M059J (cell line): ENCODE data around the gene ZDHHC9. TPM values are rescaled to one million over a fixed set of nuclear protein-coding genes. Genes with fewer than 3 reads are reported as not detected.
"Not testable (repeated sequence)": the region's sequence is repeated elsewhere in the genome, so short reads cannot be mapped to it uniquely, and the experiment has no call there.

Source experiments
- DNase-seq: peaks from one replicate; pipeline ENCODE4 v3.0.0-alpha.2; 2012; ENCODE audit warnings: low read depth
- total RNA-seq: library from RNA; depleted of rRNA; stranded (reverse); fragments of >200 nt; shearing (Covaris generic); gene quantifications from 2 replicates; pipeline ENCODE4 v1.2.3, GENCODE V29; 2014; rRNA removed

Gene ZDHHC9
- 44.1 and 52.3 TPM in 2 replicates for total RNA-seq

DNA sequence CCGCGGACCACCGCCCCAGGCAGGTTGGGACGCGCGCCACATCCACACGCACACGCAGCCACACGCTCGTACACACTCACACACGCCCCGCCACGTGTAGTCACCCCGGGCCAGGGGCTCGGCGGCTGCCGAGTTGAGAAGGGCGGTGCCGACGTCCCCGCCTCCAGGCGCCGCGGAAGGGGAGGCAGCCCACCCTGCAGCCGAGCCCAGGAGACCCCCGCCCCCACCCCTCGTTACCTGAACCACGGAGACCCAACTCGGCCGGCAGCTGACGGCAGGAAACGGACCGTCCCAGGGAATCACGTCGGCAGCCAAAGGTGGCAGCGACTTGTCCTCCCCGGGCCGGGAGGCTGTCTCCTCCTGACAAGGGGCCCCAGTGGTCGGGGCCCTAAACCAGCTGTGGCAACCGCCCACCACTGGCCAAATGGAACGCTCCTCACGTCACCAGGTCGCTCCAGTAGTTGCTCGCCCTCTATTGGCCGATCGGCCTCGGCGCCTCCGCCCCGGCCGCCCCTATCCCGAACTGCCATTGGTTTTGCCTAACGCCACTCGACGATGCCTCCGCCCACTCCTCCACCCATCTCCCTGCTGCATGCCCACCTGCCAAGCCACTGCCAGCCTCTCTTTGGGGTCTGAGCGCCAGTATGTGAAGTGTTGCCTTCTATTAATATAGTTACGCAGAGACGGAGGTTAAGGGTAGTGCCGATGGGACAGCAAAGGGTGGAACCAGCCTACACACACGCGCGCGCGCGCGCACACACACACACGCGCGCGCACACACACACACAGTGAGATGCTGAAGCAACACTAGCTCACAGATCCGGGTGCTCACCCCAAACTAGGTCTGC is at the start of gene ZDHHC9:
Gene ZDHHC9, minus strand, starts transcription at position 428 of the 848 bp plus-strand sequence. CDS start 1,941 bp downstream, outside the sequence.
- peak; percentile 88 for DNase-seq

DNA sequence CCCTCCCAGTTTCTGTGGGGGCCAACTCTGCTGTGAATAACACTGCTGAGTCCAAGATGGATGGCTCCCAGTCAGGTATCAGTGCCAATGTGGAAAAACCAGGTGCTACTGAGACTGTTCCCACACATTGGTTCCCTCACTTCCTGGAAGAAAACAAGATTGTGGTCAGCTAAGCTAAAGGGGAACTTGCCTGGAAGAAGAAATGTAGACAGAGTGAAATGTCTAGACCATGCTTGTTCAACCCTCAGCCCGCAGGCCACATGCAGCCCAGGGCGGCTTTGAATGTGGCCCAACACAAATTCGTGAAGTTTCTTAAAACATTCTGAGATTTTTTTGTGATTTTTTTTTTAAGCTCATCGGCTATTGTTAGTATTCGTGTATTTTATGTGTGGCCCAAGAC is 33.7 kb upstream of the ZDHHC9 start:
- DNase-seq = peak; percentile 50

DNA sequence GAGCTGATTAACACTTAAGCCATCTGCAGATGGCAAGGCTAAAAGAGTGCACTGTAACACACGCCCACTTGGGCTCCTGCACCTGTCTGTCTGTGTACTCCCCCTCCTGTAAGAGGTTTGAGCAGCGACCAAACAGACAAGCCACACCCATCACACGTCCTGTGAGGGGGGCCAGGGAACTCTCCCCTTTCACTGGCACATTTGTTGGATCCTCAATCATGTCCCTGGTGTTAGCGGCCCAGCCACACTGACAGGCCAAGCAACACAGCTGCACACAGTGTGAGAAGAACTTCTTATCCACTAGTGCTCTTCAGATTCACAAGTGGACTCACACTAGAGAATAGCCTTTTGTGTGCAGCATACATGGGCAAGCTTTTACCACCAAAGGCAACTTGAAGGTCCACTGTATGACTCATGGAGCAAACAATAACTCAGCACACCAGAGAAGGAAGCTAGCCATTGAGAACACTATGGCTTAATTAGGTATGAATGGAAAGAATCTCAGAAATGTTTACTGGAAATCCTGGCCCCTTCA is 33.2 kb upstream of the ZDHHC9 start:
- peak; percentile 80 for DNase-seq

DNA sequence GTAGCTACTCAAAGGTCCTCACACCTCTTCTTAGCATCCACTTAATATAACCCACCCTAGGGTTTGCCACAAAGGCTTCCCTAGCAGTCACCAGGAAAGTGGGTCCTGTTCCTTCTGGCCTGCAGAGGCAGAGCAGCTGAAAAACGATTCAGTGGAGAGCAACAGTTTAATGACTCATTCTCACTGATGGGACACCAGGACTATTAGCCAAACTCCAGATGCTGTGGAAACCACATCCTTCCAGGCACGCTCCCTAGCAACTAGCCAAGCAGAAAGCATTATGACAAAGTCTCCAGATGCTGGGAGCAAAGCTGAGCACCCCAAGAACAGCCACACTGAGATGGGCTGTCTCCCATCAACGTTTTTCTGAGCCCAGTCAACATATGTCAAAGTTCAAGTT is 32.0 kb upstream of the ZDHHC9 start:
- peak; percentile 90 for DNase-seq

DNA sequence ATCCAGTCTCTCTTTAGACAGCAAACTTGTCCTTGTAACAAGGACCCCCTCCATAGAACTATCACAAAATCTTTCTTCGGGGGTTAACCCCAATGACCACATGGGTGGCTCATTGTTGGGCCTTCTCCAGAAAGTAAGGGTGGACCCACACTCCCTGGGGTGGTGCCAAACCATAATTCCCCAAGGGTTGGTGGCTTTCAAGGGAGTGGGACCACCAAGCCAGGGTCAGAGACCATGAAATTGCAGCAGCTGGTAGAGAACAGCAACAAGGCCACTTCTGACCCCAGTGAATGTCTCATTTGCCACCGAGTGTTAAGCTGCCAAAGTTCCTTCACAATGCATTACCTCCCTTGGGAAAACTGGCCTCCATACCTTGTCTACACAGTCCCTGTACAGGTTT is 28.8 kb upstream of the ZDHHC9 start:
- no peak for DNase-seq

DNA sequence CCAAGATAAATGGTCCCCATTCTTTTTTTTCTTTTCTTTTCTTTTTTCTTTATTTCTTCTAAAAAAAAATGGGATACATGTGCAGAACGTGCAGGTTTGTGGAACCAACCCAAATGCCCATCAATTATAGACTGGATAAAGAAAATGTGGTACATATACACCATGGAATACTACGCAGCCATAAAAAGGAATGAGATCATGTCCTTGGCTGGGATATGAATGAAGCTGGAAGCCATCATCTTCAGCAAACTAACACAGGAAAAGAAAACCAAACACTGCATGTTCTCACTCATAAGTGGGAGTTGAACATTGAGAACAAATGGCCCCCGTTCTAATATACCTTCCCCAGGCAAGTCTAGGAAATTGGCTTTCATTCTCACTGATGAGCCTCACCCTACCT is 22.6 kb upstream of the ZDHHC9 start:
- not testable (repeated sequence) for DNase-seq

DNA sequence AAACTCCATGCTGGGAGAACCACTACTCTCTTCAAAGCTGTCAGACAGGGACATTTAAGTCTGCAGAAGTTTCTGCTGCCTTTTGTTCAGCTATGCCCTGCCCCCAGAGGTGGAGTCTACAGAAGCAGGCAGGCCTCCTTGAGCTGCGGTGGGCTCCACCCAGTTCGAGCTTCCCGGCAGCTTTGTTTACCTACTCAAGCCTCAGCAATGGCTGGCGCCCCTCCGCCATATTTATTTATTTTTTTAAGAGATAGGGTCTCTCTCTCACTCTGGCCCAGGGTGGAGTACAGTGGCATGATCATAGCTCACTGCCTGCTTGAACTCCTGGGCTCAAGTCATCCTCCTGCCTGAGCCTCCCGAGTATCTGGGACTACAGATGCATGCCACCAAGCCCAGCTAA is 15.4 kb upstream of the ZDHHC9 start:
- DNase-seq = not testable (repeated sequence)

DNA sequence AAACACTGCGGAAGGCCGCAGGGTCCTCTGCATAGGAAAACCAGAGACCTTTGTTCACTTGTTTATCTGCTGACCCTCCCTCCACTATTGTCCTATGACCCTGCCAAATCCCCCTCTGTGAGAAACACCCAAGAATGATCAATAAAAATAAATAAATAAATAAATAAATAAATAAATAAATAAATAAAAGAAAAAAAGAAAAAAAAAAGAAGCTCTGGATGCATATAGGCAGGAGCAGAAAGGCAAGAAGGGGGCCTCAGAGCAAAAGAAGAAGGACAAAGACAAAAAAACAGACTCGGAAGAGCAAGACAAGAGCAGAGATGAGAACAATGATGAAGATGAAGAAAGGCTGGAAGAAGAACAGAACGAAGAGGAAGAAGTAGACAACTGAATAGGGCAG is 8.1 kb upstream of the ZDHHC9 start:
- not testable (repeated sequence) for DNase-seq

DNA sequence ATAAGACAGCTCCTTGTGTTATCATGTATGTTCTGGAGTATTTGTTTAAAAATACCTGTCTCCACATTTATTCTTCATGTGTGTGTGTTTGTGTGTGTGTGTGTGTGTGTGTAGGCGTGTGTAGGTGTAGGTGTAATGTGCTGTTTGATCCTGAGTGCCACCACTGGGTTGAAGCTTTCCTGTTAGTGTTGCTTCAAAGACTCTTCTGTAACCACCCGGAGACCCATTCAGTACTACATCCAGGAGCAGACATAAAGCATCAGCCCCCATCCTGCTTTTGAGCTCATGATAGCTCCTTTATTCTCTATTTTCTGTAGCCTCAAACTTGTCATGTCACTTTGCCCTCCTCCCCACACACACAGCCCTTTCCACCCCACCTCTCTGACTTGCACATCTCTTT is 3.0 kb upstream of the ZDHHC9 start:
- DNase-seq = no peak

DNA sequence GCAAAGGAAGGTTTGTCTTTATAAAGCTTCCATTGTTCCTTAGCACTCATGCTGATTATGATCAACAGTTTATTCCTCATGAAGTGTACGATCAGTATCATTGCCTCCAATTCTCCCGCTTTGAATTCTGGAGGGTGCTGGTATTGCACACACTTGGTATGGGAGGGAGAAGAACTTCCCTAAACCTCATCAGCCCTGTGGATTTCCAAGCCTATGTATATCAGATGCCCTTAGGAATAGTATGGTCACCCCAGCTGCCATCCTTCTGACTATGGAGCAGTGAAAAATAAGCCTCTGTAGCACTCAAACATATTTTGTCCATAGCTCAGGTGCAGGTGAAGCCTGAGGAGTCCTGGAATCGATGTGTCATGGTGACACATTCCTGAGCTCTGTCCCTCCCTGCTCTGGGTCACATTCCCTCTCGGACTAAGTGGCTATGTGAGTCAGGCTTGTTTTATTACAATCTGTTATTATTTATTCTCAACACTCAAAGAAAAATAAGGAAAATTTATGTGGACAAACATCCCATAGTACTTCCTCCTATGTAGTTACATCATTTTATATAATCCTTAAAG is 2.0 kb upstream of the ZDHHC9 start:
- DNase-seq = peak; percentile 41

DNA sequence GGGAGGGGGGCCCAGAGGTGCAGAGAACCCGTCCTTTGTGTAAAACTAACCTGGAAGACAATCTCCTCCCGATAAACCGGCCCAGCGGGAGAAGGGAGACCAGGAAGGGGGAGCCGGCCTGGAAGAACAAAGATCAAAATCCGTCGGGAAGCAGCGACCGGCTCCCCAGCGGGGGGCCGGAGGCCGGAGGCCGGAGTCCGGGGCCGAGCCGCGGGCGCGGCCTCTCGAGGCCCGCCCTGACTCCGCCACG is 552 bp downstream of the ZDHHC9 start:
- DNase-seq = no peak

DNA sequence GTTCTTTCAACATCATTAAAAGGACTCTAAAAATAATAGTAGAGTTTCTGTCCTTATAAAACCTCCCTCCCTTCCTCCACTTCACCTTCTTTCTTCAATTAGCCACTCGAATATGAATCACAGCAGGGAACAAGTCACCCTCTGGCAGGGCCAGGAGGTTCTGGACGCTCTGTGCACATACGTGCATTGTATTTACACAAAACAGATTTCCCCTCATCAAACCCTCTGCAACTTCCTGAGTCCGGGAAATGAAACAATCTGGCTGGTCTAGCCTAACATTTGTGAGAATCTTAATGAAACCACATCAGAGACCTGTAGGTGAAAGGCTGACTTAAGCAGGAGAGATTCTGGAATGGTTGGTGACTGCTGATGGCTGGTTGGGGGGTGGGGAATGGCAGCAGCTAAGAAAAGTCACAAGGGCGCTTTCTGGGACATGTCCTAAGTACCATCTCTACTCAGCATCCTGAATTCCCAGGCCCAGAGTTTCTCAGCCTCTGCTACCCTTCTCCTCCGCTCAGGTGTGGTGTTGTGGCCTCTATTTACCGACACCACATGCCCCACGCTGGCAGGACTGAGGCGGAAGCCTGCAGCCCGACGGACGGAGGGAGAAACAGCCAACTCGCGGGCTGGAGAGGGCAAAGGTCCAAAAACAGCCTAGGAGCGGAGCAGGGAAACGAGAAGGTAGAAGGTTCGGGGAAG is 1.0 kb downstream of the ZDHHC9 start:
- DNase-seq = peak; percentile 69

DNA sequence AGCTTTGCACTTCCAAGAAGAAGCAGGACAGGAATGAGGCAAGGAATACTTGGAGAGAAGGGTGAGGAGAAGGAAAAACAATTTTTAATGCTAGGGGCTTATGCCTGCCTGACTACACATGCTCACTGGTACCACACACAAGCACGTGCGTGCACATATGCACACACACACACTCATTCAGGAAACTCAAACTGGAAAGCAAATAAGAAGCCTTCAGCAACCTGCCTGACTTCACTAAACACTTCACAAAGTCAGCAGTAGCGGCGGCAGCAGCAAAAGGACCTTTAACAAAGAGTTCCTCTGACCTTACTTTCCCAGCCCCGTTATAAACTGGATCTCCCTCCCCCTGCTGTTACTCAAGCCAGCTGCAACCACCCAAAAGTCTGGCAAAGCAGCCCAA is 3.3 kb downstream of the ZDHHC9 start:
- DNase-seq = no peak

DNA sequence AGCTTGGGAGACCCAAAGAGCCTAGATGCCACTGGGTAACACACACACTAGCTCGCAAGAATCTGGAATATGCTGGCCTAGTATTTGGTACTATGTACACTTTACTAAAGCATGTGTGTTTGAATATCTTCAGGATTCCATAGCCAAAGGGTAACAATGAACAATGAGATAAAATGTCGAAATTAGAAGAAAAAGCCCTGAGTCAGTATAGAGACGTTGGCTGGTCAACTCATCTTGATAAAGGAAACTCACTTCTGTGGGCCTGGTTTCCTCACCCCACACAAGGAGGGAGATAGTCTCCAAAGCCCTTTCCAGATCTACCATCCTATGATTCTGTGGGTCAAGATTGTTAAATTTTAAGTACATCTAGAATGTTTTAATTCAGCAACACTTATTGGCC is 6.9 kb downstream of the ZDHHC9 start:
- no peak for DNase-seq

DNA sequence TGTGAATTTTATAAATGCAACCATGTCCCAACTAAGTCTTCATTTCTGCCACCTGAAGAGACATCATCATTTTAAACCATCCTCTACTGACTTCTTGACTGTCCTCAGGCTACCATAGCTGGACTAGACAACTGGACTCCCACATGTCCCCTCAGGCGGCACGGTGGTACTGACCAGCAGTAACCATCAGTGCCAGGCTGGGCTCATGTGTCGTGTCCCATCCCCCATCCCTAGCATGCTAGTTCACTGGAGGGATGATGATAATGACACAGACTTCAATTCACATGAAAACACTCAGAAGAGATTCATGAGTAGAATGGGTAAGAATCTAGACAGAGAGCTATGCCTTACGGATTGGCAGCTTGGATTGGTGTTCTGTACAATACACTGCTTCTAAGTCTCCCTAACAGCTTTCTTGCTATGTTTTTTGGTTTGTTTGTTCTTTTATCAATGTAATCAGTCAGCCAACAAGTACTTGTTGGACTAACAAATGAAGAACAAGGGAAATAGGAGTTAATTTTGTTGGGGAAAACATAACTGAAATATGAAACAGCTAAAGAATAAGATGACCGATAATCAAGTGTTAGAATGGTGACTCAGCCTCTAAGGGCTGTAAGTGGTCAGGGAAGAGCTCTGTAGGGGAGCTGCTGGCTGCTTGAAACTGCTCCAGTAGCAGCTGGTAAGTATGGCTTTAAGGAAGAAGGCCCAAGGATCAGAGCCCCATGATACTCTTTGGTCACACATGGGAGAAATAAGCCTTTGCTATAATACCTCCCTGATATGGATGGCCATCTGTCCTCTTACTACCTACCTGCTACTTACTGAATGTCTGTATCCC is 10.3 kb downstream of the ZDHHC9 start:
- peak; percentile 77 for DNase-seq

DNA sequence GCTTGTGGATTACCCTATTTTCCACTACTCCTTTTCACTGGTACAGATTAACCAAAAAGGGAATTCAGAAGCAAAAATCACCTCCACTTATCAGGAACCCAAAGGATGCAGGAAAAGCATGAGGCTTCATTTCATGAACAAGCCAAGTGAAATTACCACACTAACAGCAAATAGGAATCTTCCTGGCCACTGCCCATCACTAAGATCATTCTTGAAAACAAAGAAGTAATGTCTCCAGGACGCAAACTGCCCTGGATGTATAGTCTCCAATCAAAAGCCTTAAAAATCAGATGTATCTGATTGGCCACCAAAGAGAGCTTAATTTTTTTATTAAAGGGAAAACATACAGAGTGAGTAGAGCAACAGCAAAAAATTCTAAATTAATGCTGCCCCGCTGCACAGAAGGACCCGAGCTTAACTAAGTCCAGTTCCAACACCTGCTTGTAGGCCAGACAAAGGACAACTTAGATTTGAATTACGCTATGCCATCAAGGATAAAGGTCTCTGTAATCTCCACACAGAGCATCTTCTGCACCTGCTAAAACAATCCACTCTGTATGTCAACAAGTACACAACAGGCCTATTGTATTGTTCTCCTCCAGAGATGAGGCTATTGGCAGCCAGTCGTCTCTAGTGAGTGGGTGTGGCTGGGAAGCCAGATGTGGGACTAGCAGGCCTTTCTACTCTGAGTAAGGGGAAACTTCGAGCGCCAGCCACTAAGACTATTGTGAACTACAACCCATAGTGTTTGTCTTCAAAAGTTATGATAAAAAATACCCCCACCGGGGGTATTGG is 12.4 kb downstream of the ZDHHC9 start:
- no peak for DNase-seq

DNA sequence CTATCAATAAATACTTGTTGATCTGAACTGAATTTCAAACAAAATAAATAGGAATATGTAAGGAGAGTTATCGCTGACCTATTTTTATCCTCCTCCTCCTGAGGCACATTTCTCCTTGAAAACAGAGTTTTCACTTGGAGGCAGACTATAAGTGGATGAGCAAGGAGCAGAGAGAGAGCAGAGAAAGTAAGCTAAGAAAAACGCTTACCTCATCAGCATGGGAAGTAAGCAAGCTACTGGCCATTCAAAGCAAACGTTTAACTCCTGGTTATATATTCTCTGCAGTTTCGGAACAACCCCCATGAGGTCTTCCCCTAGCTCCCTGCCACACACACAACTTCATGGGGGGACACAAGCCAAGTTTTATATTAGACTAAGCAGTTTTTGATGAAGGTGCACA is 13.2 kb downstream of the ZDHHC9 start:
- DNase-seq = no peak

DNA sequence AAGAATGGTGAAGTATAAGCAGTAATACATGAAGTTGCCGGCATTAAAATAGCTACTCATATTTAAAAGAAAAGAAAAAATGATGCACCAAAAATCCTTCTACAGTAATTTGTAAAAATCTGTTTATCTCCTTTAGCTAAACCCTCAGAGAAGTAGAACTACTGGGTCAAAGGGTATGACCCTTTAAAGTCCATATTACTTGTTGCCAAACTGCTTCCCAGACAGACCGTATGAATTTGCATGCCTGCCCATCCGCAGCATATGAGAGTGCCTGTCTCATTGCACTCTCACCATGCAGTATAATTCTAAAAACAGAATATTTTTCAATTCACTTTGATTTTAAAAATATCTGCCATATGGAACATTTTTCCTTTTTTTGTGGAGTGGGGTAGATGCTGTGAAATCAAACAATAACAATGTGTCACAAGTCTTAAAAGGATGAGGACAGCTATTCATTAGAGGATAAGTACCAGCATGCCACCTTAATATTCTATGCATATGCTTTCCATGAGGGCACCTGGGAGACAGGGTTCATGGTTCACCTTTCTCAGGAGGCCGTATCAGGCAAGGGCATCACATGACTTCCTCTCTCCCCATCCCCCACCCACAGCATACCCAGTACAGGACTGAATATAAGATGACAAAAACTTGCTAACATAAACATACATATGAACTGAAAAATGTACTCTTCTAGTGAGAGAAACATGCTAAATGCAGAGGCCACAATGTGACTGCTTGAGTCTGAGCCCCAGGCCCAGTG is 17.8 kb downstream of the ZDHHC9 start:
- no peak for DNase-seq

DNA sequence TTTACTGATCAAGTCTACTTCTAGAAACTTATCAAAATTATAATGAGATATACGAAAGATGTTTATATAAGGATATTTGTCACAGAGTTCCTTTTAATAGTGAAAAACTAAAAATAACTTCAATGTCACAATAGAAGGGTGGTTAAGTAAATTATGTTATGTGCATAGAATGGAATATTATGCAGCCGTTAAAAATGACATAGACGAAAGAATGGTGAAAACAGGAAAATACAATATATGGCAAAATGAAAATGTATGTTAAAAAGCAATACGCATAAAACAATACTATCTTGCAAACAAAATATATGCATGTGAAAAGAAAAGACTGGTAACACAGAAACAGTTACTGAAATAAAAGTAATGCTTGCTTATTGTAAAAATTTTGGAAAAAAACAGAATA is 19.1 kb downstream of the ZDHHC9 start:
- no peak for DNase-seq

DNA sequence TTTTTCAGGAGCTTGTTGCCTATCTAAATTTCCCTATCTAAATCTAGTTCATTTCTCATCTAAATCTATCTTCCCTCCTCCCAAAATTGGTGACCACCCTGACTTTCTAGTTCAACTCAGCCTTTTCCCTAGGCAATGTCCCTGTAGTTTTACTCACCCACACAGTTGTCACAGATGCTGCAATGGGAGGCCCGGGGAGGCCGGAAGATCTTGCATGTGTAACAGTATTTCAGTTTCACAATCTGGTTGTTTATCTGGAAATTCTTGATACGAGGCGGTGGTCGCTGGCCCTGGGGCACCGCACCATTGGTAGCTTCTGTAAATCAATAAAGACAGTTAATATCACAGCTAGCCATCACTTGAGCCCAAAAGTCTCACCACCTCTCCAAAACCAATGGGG is 20.2 kb downstream of the ZDHHC9 start:
- DNase-seq = no peak
